ENCODE measurements around the gene DDX59.
"Not testable (repeated sequence)": the region's sequence is repeated elsewhere in the genome, so short reads cannot be mapped to it uniquely, and the experiment has no call there.

DDX59 gene

GRCh38 chr1:200670242-200671118 is 773 bp upstream of the DDX59 start:
- no peak for DNase-seq

GRCh38 chr1:200668514-200669313 is 993 bp downstream of the DDX59 start:
- DNase-seq: no peak

GRCh38 chr1:200666309-200666708 is 3.4 kb downstream of the DDX59 start:
- DNase-seq: no peak

GRCh38 chr1:200665861-200666260 is 3.8 kb downstream of the DDX59 start:
- no peak for DNase-seq

GRCh38 chr1:200660719-200661118 is 9.0 kb downstream of the DDX59 start:
- no peak for DNase-seq

GRCh38 chr1:200659269-200659668 is 10.4 kb downstream of the DDX59 start:
- no peak for DNase-seq

- no peak for DNase-seq
Observed at GRCh38 chr1:200658037-200658818, 11.5 kb downstream of the DDX59 start.

- no peak for DNase-seq
Observed at GRCh38 chr1:200654660-200655059, 15.0 kb downstream of the DDX59 start.

- no peak for DNase-seq
Observed at GRCh38 chr1:200653022-200653462, 16.7 kb downstream of the DDX59 start.

GRCh38 chr1:200652378-200652777 is 17.3 kb downstream of the DDX59 start:
- no peak for DNase-seq

GRCh38 chr1:200646515-200646914 is 23.2 kb downstream of the DDX59 start:
- DNase-seq: no peak

- no peak for DNase-seq
Observed at GRCh38 chr1:200644021-200644420, 25.7 kb downstream of the DDX59 start.

- no peak for DNase-seq
Observed at GRCh38 chr1:200642481-200642880, 27.2 kb downstream of the DDX59 start.

- DNase-seq: no peak
Observed at GRCh38 chr1:200640963-200641401, 28.7 kb downstream of the DDX59 start.

- no peak for DNase-seq
Observed at GRCh38 chr1:200640373-200640962, 29.2 kb downstream of the DDX59 start.

- DNase-seq: no peak
Observed at GRCh38 chr1:200638073-200638472, 31.6 kb downstream of the DDX59 start.

- DNase-seq: no peak
Observed at GRCh38 chr1:200636681-200637080, 33.0 kb downstream of the DDX59 start.

- no peak for DNase-seq
Observed at GRCh38 chr1:200634261-200635122, 35.2 kb downstream of the DDX59 start.

- DNase-seq: no peak
Observed at GRCh38 chr1:200631375-200631774, 38.3 kb downstream of the DDX59 start.

- not testable (repeated sequence) for DNase-seq
Observed at GRCh38 chr1:200630515-200630899, 39.2 kb downstream of the DDX59 start.

GRCh38 chr1:200629876-200630514 is 39.7 kb downstream of the DDX59 start:
- DNase-seq: no peak
